ELR (cell line): ENCODE measurements around the gene SAE1.

Experiments
- DNase-seq: peaks from one replicate; pipeline ENCODE4 v3.0.0-alpha.2; 2015; ENCODE audit warnings: low read depth

Gene SAE1

DNA sequence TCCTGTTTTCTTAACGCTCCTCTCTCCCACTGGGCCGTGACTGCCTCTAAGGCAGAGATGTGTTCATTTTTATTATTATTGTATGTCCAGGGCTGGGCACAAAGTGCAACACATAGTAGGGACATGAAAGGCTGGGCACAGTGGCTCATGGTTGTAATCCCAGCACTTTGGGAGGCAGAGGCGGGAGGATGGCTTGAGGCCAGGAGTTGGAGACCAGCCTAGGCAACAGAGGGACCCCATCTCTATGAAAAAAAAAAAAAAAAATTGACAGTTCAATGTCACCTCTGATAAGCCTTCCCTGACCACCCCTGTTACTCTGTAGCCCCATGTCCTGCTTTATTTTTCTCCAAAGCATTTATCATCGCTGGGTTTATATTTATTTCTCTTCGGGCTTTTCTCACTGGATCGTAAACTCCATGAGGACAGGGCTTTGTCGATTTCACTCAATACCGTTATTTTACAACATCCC is 481 bp upstream of the SAE1 start:
- DNase-seq = no peak

DNA sequence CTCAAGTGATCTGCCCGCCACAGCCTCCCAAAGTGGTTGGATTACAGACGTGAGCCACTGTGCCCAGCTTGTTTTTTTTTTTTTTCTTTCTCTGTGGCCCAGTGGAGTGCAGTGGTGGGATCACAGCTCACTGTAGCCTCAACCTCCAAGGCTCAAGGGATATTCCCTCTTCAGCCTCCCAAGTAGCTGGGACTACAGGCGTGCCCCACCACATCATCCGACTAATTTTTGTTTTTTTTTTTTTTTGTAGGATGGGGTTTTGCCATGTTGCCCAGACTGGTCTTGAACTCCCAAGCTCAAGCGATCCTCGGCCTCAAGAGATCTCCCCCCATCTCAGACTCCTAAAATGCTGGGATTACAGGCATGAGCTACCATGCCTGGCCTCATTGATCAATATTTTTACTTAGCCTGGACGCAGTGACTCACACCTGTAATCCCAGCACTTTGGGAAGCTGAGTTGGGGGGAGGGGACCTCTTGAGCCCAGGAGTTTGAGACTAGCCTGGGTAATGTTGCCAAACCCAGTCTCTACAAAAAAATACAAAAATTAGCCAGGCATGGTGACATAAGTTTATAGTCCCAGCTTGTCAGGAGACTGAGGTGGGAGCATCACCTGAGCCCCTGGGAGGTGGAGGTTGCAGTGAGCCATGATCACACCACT is 1.7 kb downstream of the SAE1 start:
- DNase-seq = peak; percentile 37

DNA sequence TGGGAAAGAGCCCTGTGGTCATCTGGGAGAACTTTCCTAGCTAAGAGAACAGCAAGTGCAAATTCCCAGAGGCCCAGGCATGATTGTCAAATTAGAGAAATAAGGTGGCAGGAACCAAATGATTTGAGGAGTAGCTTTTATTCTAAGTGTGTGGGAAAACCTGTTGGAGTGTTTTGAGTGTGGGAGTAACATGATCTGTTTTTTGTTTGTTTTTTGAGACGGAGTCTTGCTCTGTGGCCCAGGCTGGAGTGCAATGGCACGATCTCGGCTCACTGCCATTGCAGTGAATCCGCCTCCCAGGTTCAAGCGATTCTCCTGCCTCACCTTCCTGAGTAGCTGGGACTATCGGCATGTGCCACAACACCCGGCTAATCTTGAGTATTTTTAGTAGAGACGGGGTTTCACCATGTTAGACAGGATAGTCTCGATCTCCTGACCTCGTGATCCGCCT is 2.4 kb downstream of the SAE1 start:
- no peak for DNase-seq

DNA sequence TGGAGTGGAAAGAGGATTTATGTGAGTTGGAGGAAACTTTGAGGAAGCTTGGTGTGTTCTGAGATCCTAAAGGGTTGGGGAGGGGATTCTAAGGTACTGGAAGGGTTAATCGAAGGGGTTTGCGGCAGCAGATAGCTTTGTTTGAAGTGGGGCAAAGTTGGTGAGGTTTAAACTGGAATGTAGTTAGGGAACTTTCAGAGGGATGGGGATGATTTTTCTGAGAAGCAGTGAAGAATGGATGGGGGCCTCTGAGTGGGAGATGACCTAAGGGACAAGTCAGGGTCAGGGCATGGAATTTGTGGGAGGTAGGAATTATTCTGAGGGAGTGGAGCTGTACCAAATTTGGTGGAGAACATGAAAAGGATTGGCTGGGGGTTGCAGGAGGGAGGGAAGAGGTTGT is 3.9 kb downstream of the SAE1 start:
- DNase-seq = no peak

DNA sequence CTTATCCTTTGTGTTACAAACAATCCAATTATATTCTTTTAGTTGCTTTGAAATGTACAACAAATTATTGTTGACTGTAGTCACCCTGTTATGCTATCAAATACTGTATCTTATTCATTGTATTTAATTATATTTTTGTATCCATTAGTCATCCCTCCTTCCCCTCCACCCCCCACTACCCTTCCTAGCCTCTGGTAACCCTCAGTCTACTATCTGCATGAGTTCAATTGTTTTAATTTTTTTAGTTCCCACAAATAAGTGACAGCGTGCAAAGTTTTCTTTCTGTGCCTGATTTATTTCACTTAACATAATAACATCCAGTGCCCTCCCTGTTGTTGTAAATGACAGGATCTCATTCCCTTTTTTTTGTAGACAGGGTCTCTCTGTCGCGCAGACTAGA is 4.5 kb downstream of the SAE1 start:
- DNase-seq = no peak

DNA sequence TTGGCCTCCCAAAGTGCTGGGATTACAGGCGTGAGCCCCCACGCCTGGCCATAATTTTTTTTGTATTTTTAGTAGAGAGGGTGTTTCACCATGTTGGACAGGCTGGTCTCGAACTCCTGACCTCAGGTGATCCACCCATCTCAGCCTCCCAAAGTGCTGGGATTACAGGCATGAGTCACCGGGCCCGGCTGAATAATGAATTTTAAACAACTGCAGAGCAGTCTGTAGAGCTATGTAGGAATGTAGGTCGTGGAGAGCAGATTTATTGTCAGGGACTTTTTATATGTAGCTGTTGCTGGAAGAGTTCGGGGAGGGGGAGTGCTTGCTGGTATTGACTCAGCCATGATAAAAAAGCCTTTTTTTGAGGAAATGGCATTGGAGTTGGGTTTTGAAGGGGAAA is 10.6 kb downstream of the SAE1 start:
- DNase-seq = peak; percentile 59

DNA sequence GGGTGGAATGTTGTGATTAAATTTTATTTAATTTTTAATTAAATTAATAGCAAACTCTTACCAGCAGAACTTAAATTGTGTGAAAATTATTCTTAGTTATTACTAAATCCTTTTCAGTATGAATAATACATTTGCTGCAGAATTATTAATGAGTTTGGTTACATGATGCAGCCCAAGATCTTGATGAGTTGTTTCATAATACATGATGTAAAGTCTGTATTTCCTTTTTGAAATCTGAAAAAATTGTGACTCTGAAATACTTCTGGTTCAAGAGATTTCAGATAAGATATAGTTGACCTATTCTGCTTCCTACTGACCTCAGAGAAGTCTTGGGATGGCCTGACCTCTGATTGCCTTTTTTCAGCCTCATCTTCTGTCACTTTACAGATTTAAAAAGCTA is 11.1 kb downstream of the SAE1 start:
- DNase-seq = no peak

DNA sequence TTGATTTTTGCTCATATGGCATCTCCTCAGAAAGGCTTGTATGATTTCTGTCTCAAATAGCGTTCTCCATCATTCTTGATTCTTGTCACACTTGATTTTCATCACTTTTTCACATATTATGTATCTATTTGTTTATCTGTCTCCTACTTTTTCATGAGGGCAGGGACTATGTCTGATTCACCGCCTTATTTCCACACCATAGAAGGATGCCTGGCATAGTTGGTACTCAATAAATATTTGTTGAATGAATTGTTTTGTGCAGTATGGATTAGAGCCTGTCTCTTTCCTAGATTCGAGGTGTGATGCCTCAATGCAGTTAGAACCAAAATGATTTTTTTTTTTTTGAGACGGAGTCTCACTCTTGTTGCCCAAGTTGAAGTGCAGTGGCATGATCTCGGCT is 12.1 kb downstream of the SAE1 start:
- no peak for DNase-seq

DNA sequence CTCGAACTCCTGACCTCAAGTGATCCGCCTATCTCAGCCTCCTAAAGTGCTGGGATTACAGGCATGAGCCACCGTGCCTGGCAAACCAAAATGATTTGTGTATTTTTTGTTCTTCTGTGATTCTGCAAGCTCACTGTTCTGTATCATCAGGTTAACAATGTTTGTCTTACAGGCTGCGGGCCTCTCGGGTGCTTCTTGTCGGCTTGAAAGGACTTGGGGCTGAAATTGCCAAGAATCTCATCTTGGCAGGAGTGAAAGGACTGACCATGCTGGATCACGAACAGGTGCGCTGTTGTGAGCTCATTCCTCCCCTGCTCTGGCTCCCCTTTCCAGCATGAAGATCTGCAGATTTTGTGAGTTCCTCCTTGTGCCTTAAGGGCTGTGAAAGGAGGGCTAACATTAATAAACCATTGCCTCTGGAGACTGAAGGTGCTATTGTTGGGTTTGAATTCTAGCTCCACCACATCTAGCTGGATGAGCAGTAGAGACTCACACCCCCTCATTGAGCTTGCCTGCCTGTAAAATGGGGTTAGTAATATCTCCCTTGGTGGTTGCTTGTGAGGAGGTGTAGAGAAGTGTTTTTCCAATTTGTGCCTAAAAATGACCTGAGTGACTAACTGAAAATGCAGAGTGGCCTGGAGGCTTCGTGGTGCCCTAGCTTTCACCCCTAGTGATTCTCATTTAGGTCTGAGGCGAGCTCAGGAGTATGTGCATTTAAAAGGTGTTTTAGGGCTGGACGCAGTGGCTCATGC is 12.9 kb downstream of the SAE1 start:
- DNase-seq = no peak

DNA sequence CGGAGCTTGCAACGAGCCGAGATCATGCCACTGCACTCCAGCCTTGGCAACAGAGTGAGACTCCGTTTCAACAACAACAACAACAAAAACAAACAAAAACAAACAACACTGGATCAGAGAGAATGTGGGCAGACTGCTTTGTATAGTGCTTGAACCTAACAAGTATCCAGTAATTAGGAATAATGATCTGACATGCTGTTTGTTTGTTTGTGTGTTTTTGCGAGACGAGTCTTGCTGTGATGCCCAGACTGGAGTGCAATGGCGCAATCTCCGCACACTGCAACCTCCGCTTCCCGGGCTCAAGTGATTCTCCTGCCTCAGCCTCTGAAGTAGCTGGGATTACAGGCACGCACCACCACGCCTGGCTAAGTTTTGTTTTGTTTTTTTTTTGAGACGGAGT is 14.0 kb downstream of the SAE1 start:
- DNase-seq = no peak

DNA sequence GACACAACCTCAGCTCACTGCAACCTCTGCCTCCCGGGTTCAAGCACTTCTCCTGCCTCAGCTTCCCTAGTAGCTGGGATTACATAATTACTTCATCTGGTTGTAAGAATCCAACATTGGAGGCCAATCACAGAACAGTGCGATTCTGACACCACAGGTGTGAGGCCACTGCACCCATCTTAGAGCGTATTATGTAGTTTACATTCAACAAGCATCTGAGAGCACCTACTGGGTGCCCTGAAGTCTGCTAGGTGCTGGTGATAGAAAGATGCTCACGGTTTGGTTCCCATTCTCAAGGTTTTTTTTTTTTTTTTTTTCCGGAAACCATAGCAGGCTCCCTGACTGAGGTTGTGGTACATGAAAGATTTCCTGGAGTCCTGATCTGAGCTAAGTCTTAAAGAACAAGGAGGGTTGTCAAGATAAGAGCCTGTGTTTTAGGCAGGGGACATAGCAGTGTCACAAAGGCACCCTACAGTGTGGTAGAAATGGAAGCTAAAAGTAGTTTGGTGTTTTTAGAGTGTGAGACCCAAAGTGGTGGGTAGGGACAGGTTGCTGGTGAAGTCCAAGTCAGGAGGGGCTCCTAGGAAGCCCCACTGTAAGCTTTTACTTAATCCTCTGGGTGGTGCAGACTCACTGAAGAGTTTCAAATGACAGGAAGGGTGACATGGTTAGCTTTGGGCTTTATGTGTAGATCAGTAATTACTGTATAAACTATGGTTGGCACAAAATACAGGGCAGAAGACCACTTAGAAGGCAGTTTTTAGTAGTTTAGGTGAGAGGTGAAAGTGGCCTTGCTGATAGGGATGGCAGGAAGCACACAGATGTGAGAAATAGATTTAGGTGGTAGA is 15.2 kb downstream of the SAE1 start:
- no peak for DNase-seq

DNA sequence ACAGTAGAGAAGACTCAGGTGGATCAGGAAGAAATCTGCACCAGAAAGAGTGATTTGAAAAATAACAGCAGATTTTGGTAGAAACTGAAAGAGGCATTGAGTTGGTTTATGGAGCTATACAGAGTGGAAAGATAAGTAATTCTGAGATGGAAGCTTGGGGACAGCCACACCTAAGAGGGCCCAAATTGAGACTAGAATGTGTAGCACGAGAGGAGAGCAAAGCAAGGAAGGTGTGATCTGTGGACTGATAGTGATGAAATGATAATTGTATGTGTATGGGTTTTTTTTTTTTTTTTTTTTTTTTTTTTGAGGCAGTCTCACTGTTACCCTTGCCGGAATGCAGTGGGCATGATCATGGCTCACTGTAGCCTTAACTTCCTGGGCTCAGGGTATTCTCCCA is 16.3 kb downstream of the SAE1 start:
- DNase-seq = no peak

DNA sequence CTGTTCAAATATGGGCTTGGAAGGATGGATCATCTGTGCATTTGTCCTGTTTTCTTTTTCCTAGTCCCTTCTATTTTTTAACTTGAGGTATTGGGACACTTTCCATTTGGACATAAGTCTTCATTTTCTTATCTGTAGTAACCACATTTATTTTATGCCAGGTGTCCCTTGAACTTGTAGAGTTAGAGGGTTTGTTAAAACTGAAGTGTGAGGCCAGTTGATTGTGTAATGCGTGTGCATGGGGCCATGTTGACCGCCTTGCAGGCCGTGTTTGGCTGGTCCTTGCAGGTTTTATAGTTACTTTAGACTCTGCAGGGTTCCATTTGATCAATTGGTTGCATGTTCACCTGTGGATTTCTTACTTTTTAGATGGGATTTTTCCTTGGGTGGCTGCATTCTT is 21.0 kb downstream of the SAE1 start:
- DNase-seq = no peak

DNA sequence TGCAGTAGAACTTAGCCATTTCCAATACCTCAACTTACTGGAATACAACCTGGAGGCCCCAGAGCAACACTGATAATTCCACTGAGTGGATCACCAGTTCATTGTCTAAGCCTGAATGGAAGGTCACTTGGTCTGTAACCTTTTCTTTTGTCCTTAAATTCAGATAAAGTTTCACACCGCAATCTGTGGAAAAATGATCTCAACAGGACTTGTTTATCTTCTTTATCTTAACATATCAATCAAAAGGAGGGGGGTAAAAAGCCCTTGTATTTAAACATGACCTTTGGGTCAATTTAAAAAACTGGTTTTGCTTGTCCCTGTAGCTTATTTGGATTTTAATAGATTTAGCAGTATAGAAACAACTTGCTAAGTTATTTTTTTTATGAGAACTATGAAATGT is 21.6 kb downstream of the SAE1 start:
- DNase-seq = no peak

DNA sequence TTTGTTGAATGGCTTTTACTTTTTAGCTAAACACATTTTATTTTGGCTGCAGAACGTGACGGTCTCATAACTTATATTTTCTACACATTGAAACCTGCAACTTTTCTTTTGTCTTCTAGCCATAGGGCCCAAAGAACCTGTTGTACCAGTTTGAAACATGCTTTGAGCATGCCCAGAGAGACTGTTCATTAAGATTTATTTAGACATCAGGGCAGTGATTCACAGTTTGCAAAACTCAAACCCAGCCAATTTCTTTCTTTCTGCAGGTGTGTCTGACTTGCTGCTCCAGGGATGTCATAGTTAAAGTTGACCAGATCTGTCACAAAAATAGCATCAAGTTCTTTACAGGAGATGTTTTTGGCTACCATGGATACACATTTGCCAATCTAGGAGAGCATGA is 22.0 kb downstream of the SAE1 start:
- no peak for DNase-seq

DNA sequence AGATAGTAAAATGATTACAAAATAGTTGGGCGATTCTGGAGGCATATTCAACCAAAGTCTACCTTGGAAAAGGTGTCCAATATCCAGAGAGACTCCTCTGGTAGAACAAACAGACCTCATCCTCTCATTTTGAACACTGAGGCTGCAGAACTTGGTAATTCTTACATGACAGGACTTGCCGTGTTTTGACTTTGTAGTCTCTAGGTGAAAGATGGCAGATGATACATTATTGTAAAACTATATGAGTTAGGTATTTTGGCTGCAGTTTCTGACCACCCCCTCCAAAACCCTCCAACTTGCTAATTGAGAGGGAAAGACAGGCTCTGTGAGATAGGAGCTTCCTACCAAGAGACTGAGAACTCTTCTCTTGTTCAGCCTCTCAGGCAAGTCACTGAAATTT is 22.6 kb downstream of the SAE1 start:
- no peak for DNase-seq

DNA sequence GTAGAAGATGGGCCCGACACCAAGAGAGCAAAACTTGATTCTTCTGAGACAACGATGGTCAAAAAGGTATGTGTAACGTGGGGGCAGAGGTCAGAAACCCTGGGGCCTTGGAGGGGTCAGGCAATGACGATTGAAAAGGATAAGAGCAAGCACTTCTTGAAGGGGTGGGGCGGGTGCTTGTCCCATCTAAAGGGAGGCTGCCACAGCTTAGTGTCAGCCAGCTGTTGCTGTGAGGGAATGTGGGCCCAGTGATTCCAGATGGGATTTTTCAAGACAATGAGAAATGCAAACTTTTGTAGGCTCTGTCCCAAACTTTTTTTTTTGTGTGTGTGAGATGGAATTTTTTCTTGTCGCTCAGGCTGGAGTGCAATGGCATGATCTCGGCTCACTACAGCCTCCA is 24.5 kb downstream of the SAE1 start:
- no peak for DNase-seq

DNA sequence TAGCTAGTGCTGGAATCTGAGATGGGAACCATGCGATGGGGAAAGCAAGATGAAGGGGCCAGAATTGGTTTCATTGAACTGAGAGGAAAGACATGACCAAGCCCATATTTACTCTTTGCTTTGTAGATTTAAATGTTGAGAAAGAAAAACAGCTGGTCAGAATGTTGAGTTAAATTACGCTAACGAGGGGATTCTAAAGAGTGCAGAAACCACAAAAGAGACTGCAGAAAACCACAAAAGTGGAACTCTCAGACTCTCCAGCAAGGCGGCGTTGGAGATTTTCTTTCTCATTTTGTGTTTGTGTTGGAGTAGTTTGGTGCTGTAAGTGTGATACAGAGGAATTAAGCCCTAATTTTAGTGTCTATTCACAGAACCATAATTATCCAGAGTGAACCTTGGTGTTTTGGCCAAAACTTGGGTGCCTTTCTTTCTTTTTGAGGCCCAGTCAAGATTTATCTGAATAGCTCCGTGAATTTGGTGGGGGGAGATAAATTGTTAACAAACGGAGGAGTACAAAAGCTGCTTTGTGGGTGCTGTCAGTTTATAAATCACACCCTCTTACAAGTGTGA is 26.3 kb downstream of the SAE1 start:
- DNase-seq = no peak

DNA sequence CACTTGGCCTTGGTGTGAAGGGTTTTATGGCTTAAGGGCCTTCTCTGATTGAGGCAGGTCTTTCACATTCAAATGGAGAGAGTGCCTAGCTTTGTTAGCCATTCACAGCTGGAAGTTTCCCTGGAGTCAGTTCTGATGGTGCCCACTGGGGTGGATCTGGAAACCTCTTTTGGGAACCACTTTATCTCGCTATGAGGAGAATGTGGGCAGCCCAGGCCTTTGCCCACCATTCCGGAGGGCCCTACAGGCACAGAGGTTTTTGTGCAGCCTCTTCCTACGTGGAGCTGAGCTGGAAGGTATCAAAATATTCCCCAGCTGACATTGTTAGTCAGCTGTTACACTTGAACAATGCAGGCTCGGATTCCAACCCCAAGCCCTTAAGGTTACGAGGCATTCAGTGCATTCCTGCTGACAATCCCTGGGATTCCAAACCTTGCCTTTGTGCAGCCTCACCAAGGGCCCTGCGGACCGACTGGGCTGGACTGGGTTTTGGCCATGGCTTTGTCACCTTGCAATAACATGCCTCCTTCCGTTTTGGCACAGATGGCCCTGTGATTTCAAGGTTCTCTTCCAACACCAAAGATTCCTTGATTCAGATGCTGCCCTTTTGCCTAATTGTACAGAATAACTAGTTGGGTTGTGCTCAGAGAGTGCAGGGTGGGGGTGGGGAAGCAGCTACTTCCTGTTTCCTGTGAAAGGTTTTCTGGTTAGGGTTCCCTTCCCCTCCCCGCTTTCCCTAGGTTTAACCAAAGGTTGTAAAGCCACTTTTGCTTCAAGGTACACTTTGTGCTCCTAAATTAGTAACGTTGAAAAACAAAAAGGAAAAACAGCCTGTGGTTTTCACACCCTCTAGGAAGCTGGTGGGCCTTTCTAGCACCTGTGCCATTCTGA is 27.0 kb downstream of the SAE1 start:
- peak; percentile 61 for DNase-seq

DNA sequence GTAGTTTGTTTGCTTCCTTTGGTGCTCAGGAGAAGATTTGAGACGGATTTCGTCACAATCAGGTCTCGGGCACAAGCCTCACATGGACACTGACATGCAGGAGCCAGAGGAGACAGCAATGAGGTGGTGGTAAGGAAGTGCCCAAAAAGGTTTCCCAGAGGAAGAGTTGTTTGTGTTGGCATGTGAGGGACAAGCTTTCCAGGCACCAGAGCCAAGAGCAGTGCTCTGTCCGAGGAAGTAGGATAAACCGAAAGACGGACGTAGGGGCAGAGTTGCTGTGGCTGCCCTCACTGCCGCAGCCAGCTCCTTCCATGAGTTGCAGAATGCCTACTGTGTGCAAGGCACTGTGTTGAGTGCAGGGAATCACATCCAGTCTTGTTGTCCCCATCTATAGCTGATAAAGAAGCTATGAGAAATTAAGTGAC is 27.7 kb downstream of the SAE1 start:
- no peak for DNase-seq

DNA sequence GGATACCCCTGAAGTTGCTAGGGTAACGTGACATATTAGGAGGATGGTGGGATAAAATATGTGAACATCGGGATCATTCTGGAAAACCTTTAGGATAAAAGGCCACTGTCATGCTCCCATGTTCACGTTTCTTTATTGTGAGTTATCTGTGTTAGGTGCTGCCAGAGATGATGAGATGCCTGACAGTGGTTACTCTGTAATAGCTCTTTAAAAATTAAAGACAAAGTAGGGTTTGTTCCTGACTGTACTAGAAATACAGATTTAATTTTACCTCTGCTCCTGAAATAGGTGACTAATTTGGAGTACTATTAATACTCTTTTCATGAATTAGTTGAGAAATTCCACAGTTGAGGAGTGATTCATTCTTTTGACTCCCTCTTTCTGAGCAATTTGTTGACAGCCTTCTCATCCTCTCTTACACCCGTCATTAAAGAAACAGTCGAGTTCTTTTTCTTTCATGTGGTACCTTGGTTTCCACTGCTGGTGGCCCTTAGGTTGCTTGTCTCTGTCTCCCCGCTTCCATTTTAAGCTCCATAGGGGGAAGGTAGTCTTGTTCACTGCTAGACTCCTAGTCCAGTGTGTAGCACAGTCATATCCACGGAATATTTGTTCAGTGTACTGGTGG is 28.4 kb downstream of the SAE1 start:
- DNase-seq = peak; percentile 33
